Spleen (tissue), 11 donors: ENCODE data around the gene HOXC11. TPM values are rescaled to one million over a fixed set of nuclear protein-coding genes. Genes with fewer than 3 reads are reported as not detected.

Source experiments
- DNase-seq: peaks from one replicate; pipeline ENCODE4 v3.0.0-alpha.2; 2020
- H3K27ac ChIP-seq, 8 donors: fragments of 200-600 bp; sonication (generic) in 7 of 8; 1 replicate in 4 of 8; 2 replicates in 4 of 8; pipeline versions ENCODE4 v1.5.0 to v1.8.0; 2016 to 2021; ENCODE audit warnings: inconsistent platforms in 4 of 8, mild to moderate bottlenecking in 4 of 8, moderate library complexity in 1 of 8
- H3K27me3 ChIP-seq, 7 donors: fragments of 200-600 bp; sonication (generic) in 6 of 7; replicated peaks in 1 of 7; 1 replicate in 4 of 7; 2 replicates in 3 of 7; pipeline versions ENCODE4 v1.5.0 to v1.8.0; 2016 to 2021; ENCODE audit warnings: inconsistent platforms in 3 of 7, mild to moderate bottlenecking in 1 of 7
- H3K36me3 ChIP-seq, 6 donors: fragments of 200-600 bp; sonication (generic) in 5 of 6; 1 replicate in 4 of 6; 2 replicates in 2 of 6; pipeline versions ENCODE4 v1.5.0 to v1.8.0; 2016 to 2021; ENCODE audit warnings: inconsistent platforms in 2 of 6
- H3K4me1 ChIP-seq, 6 donors: fragments of 200-600 bp; sonication (generic) in 5 of 6; 1 replicate in 3 of 6; 2 replicates in 3 of 6; pipeline versions ENCODE4 v1.5.0 to v1.8.0; 2016 to 2021; ENCODE audit warnings: inconsistent platforms in 3 of 6
- H3K4me3 ChIP-seq, 8 donors: fragments of 200-600 bp; sonication (generic) in 7 of 8; 1 replicate in 4 of 8; 2 replicates in 4 of 8; pipeline versions ENCODE4 v1.5.0 to v1.8.0; 2016 to 2021; ENCODE audit warnings: inconsistent platforms in 4 of 8, mild to moderate bottlenecking in 4 of 8, moderate library complexity in 2 of 8
- H3K9me3 ChIP-seq, 8 donors: fragments of 200-600 bp; sonication (generic) in 7 of 8; 1 replicate in 4 of 8; 2 replicates in 4 of 8; pipeline versions ENCODE4 v1.5.0 to v1.8.0; 2016 to 2021; ENCODE audit warnings: inconsistent platforms in 4 of 8
- POLR2A ChIP-seq, 3 donors: fragments of 450-650 bp; IDR thresholded peaks; one replicate each; pipeline ENCODE4 v1.5.1; 2017; ENCODE audit warnings: antibody characterized with exemption in 3 of 3, mild to moderate bottlenecking in 1 of 3
- POLR2AphosphoS5 ChIP-seq, 3 donors: sonication (generic); formaldehyde crosslinking; IDR thresholded peaks; one replicate each; pipeline ENCODE4 v1.5.1; 2017; ENCODE audit warnings: antibody characterized with exemption in 3 of 3
- WGBS, 5 donors: extraction: QIAGEN DNeasy Blood & Tissue Kit in 3 of 5; methylation state at CpG; one replicate each; pipeline versions ENCODE4 v1.1.5 to v1.1.7; 2013 to 2018; 5-methylcytosine and 5-hydroxymethylcytosine counted together
- intact Hi-C: fragments of 100-400 bp; cut with DNase I; formaldehyde crosslinking; loops from one replicate; pipeline ENCODE4 v1.15.0; 2023; ENCODE audit warnings: low total_unique reads
- polyA plus RNA-seq, 3 donors: library from polyadenylated mRNA; stranded (reverse); fragments of 200-250 nt; gene quantifications; one replicate each; pipeline ENCODE4 v1.2.1, GENCODE V29; 2013
- total RNA-seq, 7 donors: library from RNA; depleted of rRNA in 3 of 7; stranded (reverse); fragments of >200 nt in 3 of 7; fragmentation: NEBNext Ultra II Directional in 4 of 7; extraction: Animal tissue kit (Norgen Biotek cat#: 25700) in 4 of 7; gene quantifications; one replicate each; pipeline versions ENCODE4 v1.1.0 to v1.2.1, GENCODE V29; 2016 to 2021
- TF ChIP-seq, protein P1 (sequence below), 11 experiments: fragments of 200-600 bp in 7 of 11; fragments of 450-650 bp in 4 of 11; sonication (generic) in 4 of 11; IDR thresholded peaks in 8 of 11; conservative IDR thresholded peaks in 3 of 11; 1 replicate in 7 of 11; 2 replicates in 4 of 11; pipeline versions ENCODE4 v1.4.0 to v1.8.0; 2016 to 2021; ENCODE audit warnings: antibody characterized with exemption in 11 of 11, inconsistent platforms in 4 of 11, mild to moderate bottlenecking in 1 of 11
- donor health status: healthy with polysubstance abuse.
- donor health status: DM: no; HTN: no; CAD: no; lungs with moderate emphysema.
- donor health status: DM: no; HTN: no; CAD: no.
- donor health status: Bipolar disorder and iron deficiency.
- donor health status: healthy.
- donor health status: DM: no; HTN: no; CAD: no.
- donor health status: DM: yes; HTN: yes; CAD: no.

HOXC11 gene
- total and polyA plus RNA-seq, 10 donors, result not detected

DNA sequence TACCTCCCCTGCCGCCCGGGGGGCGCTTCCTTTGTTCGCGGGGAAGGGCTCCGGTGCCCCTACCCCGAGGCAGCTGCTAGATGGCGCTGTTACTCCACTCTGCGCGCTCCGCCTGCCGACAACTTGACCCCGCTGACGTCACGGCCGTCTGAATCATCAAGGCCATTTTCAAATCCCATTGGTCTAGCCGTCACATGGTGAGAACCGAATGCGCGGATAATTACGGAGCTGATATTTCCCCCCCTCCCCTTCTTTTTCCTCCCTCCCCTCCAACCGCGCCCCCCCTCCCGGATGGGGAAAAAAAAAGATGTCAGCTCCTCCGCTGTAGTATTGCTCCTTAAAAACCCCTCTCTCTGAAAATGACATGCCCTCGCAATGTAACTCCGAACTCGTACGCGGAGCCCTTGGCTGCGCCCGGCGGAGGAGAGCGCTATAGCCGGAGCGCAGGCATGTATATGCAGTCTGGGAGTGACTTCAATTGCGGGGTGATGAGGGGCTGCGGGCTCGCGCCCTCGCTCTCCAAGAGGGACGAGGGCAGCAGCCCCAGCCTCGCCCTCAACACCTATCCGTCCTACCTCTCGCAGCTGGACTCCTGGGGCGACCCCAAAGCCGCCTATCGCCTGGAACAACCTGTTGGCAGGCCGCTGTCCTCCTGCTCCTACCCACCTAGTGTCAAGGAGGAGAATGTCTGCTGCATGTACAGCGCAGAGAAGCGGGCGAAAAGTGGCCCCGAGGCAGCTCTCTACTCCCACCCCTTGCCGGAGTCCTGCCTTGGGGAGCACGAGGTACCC, 12.2 kb downstream of the HOXC11 start, which contains the start of gene HOXC10:
Gene HOXC10, plus strand, starts transcription at position 246 of the 791 bp plus-strand sequence. Its CDS starts 114 bp downstream, at position 360.
- WGBS, 5 donors, result 4 to 8% (median 7%) methylated on average over 49 to 55 of the region's 55 CpGs
- TF ChIP-seq POLR2AphosphoS5 (IDR thresholded peaks at IDR 0.05) (no peak), POLR2A (IDR thresholded peaks at IDR 0.05) (no peak)
- TF ChIP-seq, protein P1, sequence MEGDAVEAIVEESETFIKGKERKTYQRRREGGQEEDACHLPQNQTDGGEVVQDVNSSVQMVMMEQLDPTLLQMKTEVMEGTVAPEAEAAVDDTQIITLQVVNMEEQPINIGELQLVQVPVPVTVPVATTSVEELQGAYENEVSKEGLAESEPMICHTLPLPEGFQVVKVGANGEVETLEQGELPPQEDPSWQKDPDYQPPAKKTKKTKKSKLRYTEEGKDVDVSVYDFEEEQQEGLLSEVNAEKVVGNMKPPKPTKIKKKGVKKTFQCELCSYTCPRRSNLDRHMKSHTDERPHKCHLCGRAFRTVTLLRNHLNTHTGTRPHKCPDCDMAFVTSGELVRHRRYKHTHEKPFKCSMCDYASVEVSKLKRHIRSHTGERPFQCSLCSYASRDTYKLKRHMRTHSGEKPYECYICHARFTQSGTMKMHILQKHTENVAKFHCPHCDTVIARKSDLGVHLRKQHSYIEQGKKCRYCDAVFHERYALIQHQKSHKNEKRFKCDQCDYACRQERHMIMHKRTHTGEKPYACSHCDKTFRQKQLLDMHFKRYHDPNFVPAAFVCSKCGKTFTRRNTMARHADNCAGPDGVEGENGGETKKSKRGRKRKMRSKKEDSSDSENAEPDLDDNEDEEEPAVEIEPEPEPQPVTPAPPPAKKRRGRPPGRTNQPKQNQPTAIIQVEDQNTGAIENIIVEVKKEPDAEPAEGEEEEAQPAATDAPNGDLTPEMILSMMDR (IDR thresholded peaks at IDR 0.05 in 8 of 11, conservative IDR thresholded peaks at IDR 0.05 in 3 of 11), result peak in 7 of 11 experiments; percentile 19 to 52 (median 37)
- no peak for DNase-seq
- H3K4me1 ChIP-seq, result peaks cover 13 to 48% (median 33%) of the 10 kb centered on the region in 6 donors
- peaks cover 0 to 12% (median 0%) of the 10 kb centered on the region in 8 donors for H3K9me3 ChIP-seq
- intact Hi-C loops, result no loop called here
- H3K27me3 ChIP-seq, result peaks cover 34 to 100% (median 100%) of the 10 kb centered on the region in 7 donors
- H3K27ac ChIP-seq, result no peak within 1 kb of the TSS
- peak within 1 kb of the TSS in 4 of 8 donors; percentile 6 to 53 (median 12) for H3K4me3 ChIP-seq
- H3K36me3 ChIP-seq, result no peaks in the 10 kb centered on the region

DNA sequence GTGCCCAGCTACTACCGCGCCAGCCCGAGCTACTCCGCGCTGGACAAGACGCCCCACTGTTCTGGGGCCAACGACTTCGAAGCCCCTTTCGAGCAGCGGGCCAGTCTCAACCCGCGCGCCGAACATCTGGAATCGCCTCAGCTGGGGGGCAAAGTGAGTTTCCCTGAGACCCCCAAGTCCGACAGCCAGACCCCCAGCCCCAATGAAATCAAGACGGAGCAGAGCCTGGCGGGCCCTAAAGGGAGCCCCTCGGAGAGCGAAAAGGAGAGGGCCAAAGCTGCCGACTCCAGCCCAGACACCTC, 12.7 kb downstream of the HOXC11 start:
- intact Hi-C loops, result no loop called here
- Histone ChIP-seq H3K27ac (no peak overlapping the region), H3K4me1 (peaks cover 13 to 48% (median 33%) of the 10 kb centered on the region in 6 donors), H3K9me3 (peaks cover 0 to 12% (median 0%) of the 10 kb centered on the region in 8 donors), H3K36me3 (no peaks in the 10 kb centered on the region), H3K4me3 (peak overlapping the region in 3 of 8 donors; percentile 9 to 53 (median 16)), H3K27me3 (peaks cover 31 to 100% (median 100%) of the 10 kb centered on the region in 7 donors)
- WGBS, 5 donors, result 0 to 12% (median 9%) methylated on average over 2 to 21 of the region's 21 CpGs
- DNase-seq, result no peak
- TF ChIP-seq POLR2A (IDR thresholded peaks at IDR 0.05) (no peak), POLR2AphosphoS5 (IDR thresholded peaks at IDR 0.05) (no peak)
- TF ChIP-seq, protein P1 (IDR thresholded peaks at IDR 0.05 in 8 of 11, conservative IDR thresholded peaks at IDR 0.05 in 3 of 11), result no peak

DNA sequence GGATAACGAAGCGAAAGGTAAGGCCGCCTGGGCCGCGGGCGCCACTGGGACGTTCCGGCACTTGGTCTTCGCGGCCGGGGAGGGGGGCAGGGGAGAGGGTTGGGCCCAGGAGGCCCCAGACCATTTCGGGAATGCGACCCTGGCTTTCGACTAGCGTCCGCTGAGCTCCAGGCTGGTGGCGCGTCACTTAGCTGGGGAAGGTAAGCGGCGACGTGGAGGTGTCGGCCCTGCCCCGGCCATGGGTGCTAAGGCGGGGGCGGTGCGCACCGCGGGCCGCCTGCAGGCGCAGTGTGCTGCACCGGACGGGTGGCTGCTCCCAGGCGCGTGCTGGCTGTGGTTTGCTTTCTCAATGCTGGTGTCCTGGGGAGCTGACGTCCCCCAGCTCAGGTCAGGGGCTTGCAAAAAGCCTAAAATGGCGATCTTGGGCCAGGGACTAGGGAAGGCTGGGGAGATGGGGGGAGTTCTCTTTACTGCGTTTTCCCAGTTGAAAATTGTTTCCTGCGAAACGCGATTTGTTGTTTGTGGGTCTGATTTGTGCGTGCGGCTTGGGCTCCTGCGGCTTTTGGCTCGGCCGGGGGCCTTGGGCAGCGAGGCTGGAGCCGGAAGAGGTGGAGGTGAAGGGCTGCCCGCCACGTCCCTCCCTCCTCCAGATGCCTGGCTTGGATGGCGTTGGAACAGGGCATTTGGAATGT, 13.2 kb downstream of the HOXC11 start:
- 2 to 6% (median 5%) methylated on average over 18 to 50 of the region's 50 CpGs for WGBS, 5 donors
- peaks cover 0 to 12% (median 0%) of the 10 kb centered on the region in 8 donors for H3K9me3 ChIP-seq
- intact Hi-C loops, result no loop called here
- TF ChIP-seq POLR2AphosphoS5 (IDR thresholded peaks at IDR 0.05) (no peak), POLR2A (IDR thresholded peaks at IDR 0.05) (no peak)
- TF ChIP-seq, protein P1 (IDR thresholded peaks at IDR 0.05 in 8 of 11, conservative IDR thresholded peaks at IDR 0.05 in 3 of 11), result no peak
- H3K4me1 ChIP-seq, result peaks cover 13 to 48% (median 33%) of the 10 kb centered on the region in 6 donors
- H3K27me3 ChIP-seq, result peaks cover 31 to 100% (median 100%) of the 10 kb centered on the region in 7 donors
- H3K27ac ChIP-seq, result no peak overlapping the region
- peak overlapping the region in 3 of 8 donors; percentile 9 to 53 (median 16) for H3K4me3 ChIP-seq
- DNase-seq, result no peak
- H3K36me3 ChIP-seq, result no peaks in the 10 kb centered on the region
